Mesenchymal stem cell (in vitro differentiated cells and primary cell): Measurements from ENCODE around the gene C1QC. TPM values are rescaled to one million over a fixed set of nuclear protein-coding genes. Genes with fewer than 3 reads are reported as not detected.

ENCODE experiments used
- DNase-seq: peaks from one replicate; pipeline ENCODE4 v3.0.0-alpha.2; 2013
- H2AFZ ChIP-seq: one replicate; pipeline ENCODE4 v1.6.1; 2013; ENCODE audit warnings: low read depth, mild to moderate bottlenecking, control low read depth, inconsistent platforms, low read length, moderate library complexity
- H2AK5ac ChIP-seq: 2 replicates; pipeline ENCODE4 v1.6.1; 2013; ENCODE audit warnings: low read length, moderate library complexity, mild to moderate bottlenecking, inconsistent platforms; ENCODE audit not compliant: severe bottlenecking
- H2BK120ac ChIP-seq: one replicate; pipeline ENCODE4 v1.6.1; 2013; ENCODE audit warnings: low read depth, mild to moderate bottlenecking, inconsistent platforms, low read length, moderate library complexity
- H2BK12ac ChIP-seq, 2 experiments: one replicate each; pipeline ENCODE4 v1.6.1; 2013; ENCODE audit warnings: inconsistent platforms in 2 of 2, low read length in 2 of 2, mild to moderate bottlenecking in 2 of 2, moderate library complexity in 2 of 2, control low read depth in 1 of 2
- H2BK15ac ChIP-seq: one replicate; pipeline ENCODE4 v1.6.1; 2013; ENCODE audit warnings: mild to moderate bottlenecking, low read depth, inconsistent platforms; ENCODE audit not compliant: poor library complexity, severe bottlenecking
- H2BK5ac ChIP-seq: 2 replicates; pipeline ENCODE4 v1.6.1; 2013; ENCODE audit warnings: low read depth, mild to moderate bottlenecking, low read length, control low read depth, inconsistent platforms; ENCODE audit not compliant: poor library complexity, severe bottlenecking
- H3K14ac ChIP-seq, 2 experiments: one replicate each; pipeline ENCODE4 v1.6.1; 2013; ENCODE audit warnings: inconsistent platforms in 2 of 2, low read length in 2 of 2, control low read depth in 1 of 2, mild to moderate bottlenecking in 1 of 2, moderate library complexity in 1 of 2
- H3K18ac ChIP-seq, 2 experiments: one replicate each; pipeline ENCODE4 v1.6.1; 2013; ENCODE audit warnings: inconsistent platforms in 2 of 2, low read length in 2 of 2, control low read depth in 1 of 2, low read depth in 1 of 2, mild to moderate bottlenecking in 1 of 2
- H3K23ac ChIP-seq, 2 experiments: one replicate each; pipeline ENCODE4 v1.6.1; 2013; ENCODE audit warnings: inconsistent platforms in 2 of 2, low read length in 2 of 2, mild to moderate bottlenecking in 2 of 2, moderate library complexity in 2 of 2, control low read depth in 1 of 2
- H3K27ac ChIP-seq: 2 replicates; pipeline ENCODE4 v1.5.1; 2013; ENCODE audit warnings: mild to moderate bottlenecking, moderate library complexity, low read length, control low read depth, inconsistent platforms; ENCODE audit not compliant: poor library complexity, severe bottlenecking
- H3K27me3 ChIP-seq, 2 experiments: 2 replicates each; pipeline versions ENCODE4 v1.6.1 to v1.7.0; 2013; ENCODE audit warnings: low read length in 2 of 2, mild to moderate bottlenecking in 2 of 2, moderate library complexity in 2 of 2, control low read depth in 1 of 2, inconsistent platforms in 1 of 2; ENCODE audit not compliant: control insufficient read depth in 1 of 2, insufficient read depth in 1 of 2
- H3K36me3 ChIP-seq, 2 experiments: 2 replicates each; pipeline versions ENCODE4 v1.6.1 to v1.7.0; 2013; ENCODE audit warnings: low read length in 2 of 2, control low read depth in 1 of 2, inconsistent platforms in 1 of 2, low read depth in 1 of 2, mild to moderate bottlenecking in 1 of 2; ENCODE audit not compliant: insufficient read depth in 2 of 2, control insufficient read depth in 1 of 2
- H3K4ac ChIP-seq, 2 experiments: one replicate each; pipeline ENCODE4 v1.6.1; 2013; ENCODE audit warnings: inconsistent platforms in 2 of 2, low read length in 2 of 2, mild to moderate bottlenecking in 2 of 2, moderate library complexity in 2 of 2, control low read depth in 1 of 2, low read depth in 1 of 2
- H3K4me1 ChIP-seq: 2 replicates; pipeline ENCODE4 v1.6.1; 2013; ENCODE audit warnings: low read depth, low read length, control low read depth; ENCODE audit not compliant: control insufficient read depth, insufficient read depth
- H3K4me2 ChIP-seq: 2 replicates; pipeline ENCODE4 v1.6.1; 2013; ENCODE audit warnings: low read length, mild to moderate bottlenecking, inconsistent platforms; ENCODE audit not compliant: poor library complexity, severe bottlenecking
- H3K4me3 ChIP-seq, 2 experiments: 2 replicates each; pipeline versions ENCODE4 v1.5.1 to v1.7.0; 2013; ENCODE audit warnings: low read length in 2 of 2, mild to moderate bottlenecking in 2 of 2, control low read depth in 1 of 2, low read depth in 1 of 2; ENCODE audit not compliant: insufficient read depth in 1 of 2
- H3K79me1 ChIP-seq: replicated peaks from 2 replicates; pipeline ENCODE4 v1.6.1; 2013; ENCODE audit warnings: mild to moderate bottlenecking, control low read depth, low read length, inconsistent platforms; ENCODE audit not compliant: poor library complexity, severe bottlenecking
- H3K9ac ChIP-seq: 2 replicates; pipeline ENCODE4 v1.7.0; 2013; ENCODE audit warnings: mild to moderate bottlenecking, low read length, moderate library complexity
- H3K9me3 ChIP-seq: 2 replicates; pipeline ENCODE4 v1.7.0; 2013; ENCODE audit warnings: mild to moderate bottlenecking, low read length; ENCODE audit not compliant: control insufficient read depth
- H4K8ac ChIP-seq: one replicate; pipeline ENCODE4 v1.6.1; 2013; ENCODE audit warnings: inconsistent platforms, mild to moderate bottlenecking, low read length, moderate library complexity
- H4K91ac ChIP-seq: one replicate; pipeline ENCODE4 v1.6.1; 2013; ENCODE audit warnings: mild to moderate bottlenecking, low read length, inconsistent platforms
- WGBS: methylation state at CpG from one replicate; pipeline ENCODE4 v1.1.7; 2013; ENCODE audit warnings: mixed read lengths; 5-methylcytosine and 5-hydroxymethylcytosine counted together
- polyA plus RNA-seq, 2 experiments: library from polyadenylated mRNA; stranded (reverse); fragments of 200-250 nt; gene quantifications; one replicate each; pipeline ENCODE4 v1.2.3, GENCODE V29; 2013

C1QC gene
- not detected for polyA plus RNA-seq (2013, experiment 1 of 2)
- not detected for polyA plus RNA-seq (2013, experiment 2 of 2)

DNA sequence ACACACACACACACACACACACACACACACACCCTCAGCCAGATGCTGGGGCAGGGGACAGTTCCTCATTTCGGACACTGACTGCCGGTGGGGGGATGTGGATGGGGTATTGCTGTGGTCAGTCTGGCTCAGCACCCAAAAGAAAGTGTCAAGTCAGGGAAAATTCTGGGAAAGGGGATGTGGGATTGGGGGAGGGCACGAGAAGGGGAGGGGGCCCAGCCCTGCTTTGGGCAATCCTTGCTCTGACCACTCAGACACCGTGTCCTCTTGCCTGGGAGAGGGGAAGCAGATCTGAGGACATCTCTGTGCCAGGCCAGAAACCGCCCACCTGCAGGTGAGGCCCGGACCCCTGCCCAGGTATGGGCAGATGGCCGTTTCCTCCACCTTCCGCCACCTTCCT is at the start of gene C1QC:
Gene C1QC, plus strand, starts transcription at position 253 of the 400 bp plus-strand sequence. CDS start 391 bp downstream, outside the sequence.
- Histone ChIP-seq H4K91ac (no peak within 1 kb of the TSS), H3K4me3 (no peak within 1 kb of the TSS), H3K9me3 (no peaks in the 10 kb centered on the region), H2BK12ac (no peak within 1 kb of the TSS), H4K8ac (no peak within 1 kb of the TSS), H3K4me1 (peaks cover 3% of the 10 kb centered on the region), H3K27ac (no peak within 1 kb of the TSS), H2BK5ac (no peak within 1 kb of the TSS), H3K79me1 (no peaks in the 10 kb centered on the region), H2BK15ac (no peak within 1 kb of the TSS), H3K4ac (no peak within 1 kb of the TSS), H3K27me3 (peaks cover 31 to 52% of the 10 kb centered on the region in 2 experiments), H3K4me2 (no peak within 1 kb of the TSS), H3K9ac (no peak within 1 kb of the TSS), H2BK120ac (no peak within 1 kb of the TSS), H2AFZ (no peak within 1 kb of the TSS), H3K14ac (no peak within 1 kb of the TSS), H3K18ac (no peak within 1 kb of the TSS), H2AK5ac (no peak within 1 kb of the TSS), H3K36me3 (no peaks in the 10 kb centered on the region), H3K23ac (no peak within 1 kb of the TSS)
- 71% methylated on average over 8 of the region's 8 CpGs for WGBS
- DNase-seq = no peak

- H2AFZ ChIP-seq = no peak overlapping the region
- no peak overlapping the region for H3K4me3 ChIP-seq
- H3K4me2 ChIP-seq = no peak overlapping the region
- no peak overlapping the region for H2BK120ac ChIP-seq
- H3K14ac ChIP-seq = no peak overlapping the region
- H3K9me3 ChIP-seq = no peaks in the 10 kb centered on the region
- H3K4ac ChIP-seq = no peak overlapping the region
- H3K36me3 ChIP-seq = no peaks in the 10 kb centered on the region
- H3K9ac ChIP-seq = no peak overlapping the region
- H2BK15ac ChIP-seq = no peak overlapping the region
- H3K23ac ChIP-seq = no peak overlapping the region
- peaks cover 5% of the 10 kb centered on the region for H3K4me1 ChIP-seq
- H2BK5ac ChIP-seq = no peak overlapping the region
- no peak for DNase-seq
- H3K79me1 ChIP-seq = no peaks in the 10 kb centered on the region
- no peak overlapping the region for H4K8ac ChIP-seq
- no peak overlapping the region for H4K91ac ChIP-seq
- WGBS = 78% methylated on average over 10 of the region's 10 CpGs
- no peak overlapping the region for H3K27ac ChIP-seq
- no peak overlapping the region for H2BK12ac ChIP-seq
- H3K18ac ChIP-seq = no peak overlapping the region
- H3K27me3 ChIP-seq = peaks cover 66 to 79% of the 10 kb centered on the region in 2 experiments
- no peak overlapping the region for H2AK5ac ChIP-seq
Observed at GRCh38 chr1:22594396-22594795, 49.0 kb upstream of the C1QC start.

DNA sequence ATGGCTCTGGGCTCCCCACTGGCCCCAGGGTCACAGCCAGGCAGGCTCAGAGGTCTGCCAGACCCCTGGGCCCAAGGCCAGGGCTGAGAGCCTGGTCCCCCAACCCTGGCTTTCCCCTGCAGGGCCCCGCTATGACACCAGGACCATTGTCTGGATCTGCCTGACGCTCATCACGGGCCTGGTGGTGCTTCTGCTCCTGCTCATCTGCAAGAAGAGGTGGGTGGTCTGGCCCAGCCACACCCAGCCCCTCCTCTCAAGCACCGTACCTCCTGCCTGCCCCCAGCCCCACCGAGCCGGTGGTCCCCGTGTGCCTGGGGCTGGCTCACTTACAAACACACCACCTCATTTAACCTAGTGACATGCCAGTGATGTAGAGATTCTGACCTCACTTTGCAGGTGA is 48.3 kb upstream of the C1QC start:
- DNase-seq = no peak
- peaks cover 61 to 73% of the 10 kb centered on the region in 2 experiments for H3K27me3 ChIP-seq
- no peak overlapping the region for H2AFZ ChIP-seq
- H2BK12ac ChIP-seq = no peak overlapping the region
- H3K79me1 ChIP-seq = no peaks in the 10 kb centered on the region
- H3K4me2 ChIP-seq = no peak overlapping the region
- H3K4me3 ChIP-seq = no peak overlapping the region
- H3K4me1 ChIP-seq = peaks cover 5% of the 10 kb centered on the region
- no peak overlapping the region for H3K14ac ChIP-seq
- H3K27ac ChIP-seq = no peak overlapping the region
- no peaks in the 10 kb centered on the region for H3K9me3 ChIP-seq
- H2BK120ac ChIP-seq = no peak overlapping the region
- 75% methylated on average over 3 of the region's 7 CpGs for WGBS
- H2AK5ac ChIP-seq = no peak overlapping the region
- no peak overlapping the region for H3K18ac ChIP-seq
- H3K36me3 ChIP-seq = no peaks in the 10 kb centered on the region
- no peak overlapping the region for H3K23ac ChIP-seq
- H4K91ac ChIP-seq = no peak overlapping the region
- no peak overlapping the region for H4K8ac ChIP-seq
- no peak overlapping the region for H3K4ac ChIP-seq
- H2BK5ac ChIP-seq = no peak overlapping the region
- H2BK15ac ChIP-seq = no peak overlapping the region
- H3K9ac ChIP-seq = no peak overlapping the region

- no peak overlapping the region for H2BK120ac ChIP-seq
- no peak overlapping the region for H3K14ac ChIP-seq
- H2BK5ac ChIP-seq = no peak overlapping the region
- H3K4me1 ChIP-seq = no peaks in the 10 kb centered on the region
- no peak overlapping the region for H2BK15ac ChIP-seq
- no peak overlapping the region for H3K27ac ChIP-seq
- no peak for DNase-seq
- no peaks in the 10 kb centered on the region for H3K79me1 ChIP-seq
- no peak overlapping the region for H3K18ac ChIP-seq
- H3K9ac ChIP-seq = no peak overlapping the region
- H3K27me3 ChIP-seq = peaks cover 41 to 77% of the 10 kb centered on the region in 2 experiments
- no peak overlapping the region for H3K4me2 ChIP-seq
- no peak overlapping the region for H3K23ac ChIP-seq
- no peak overlapping the region for H2BK12ac ChIP-seq
- H3K9me3 ChIP-seq = no peaks in the 10 kb centered on the region
- no peaks in the 10 kb centered on the region for H3K36me3 ChIP-seq
- no peak overlapping the region for H3K4ac ChIP-seq
- no peak overlapping the region for H2AK5ac ChIP-seq
- no peak overlapping the region for H2AFZ ChIP-seq
- no peak overlapping the region for H4K8ac ChIP-seq
- no peak overlapping the region for H4K91ac ChIP-seq
- 84% methylated on average over 28 of the region's 30 CpGs for WGBS
- no peak overlapping the region for H3K4me3 ChIP-seq
Observed at GRCh38 chr1:22597301-22597965, 46.0 kb upstream of the C1QC start.
